ENCODE results near the gene OR2T10.
"Not testable (repeated sequence)": the region's sequence is repeated elsewhere in the genome, so short reads cannot be mapped to it uniquely, and the experiment has no call there.

DNA sequence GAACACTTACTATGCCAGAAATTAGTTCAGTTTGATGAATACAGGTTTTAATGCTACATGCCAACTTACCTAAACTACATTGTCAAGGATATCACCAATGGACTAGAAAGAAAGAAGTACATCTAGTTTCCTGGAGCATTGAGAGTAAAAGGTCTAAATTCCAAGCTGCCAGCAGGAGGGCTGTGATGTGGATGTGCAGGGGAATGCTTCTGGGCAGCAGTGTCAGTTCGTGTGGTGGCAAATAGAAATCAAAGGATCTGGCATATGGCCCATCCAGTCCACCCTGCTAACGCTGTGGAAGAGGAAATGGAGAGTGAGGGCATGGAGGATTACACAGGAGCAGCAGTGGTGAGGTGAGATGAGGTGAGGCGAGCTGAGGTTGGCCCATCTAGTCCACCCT, 47.7 kb upstream of the OR2T10 start, which contains the start of gene OR2T35:
- TF ChIP-seq POLR2AphosphoS5 (IDR thresholded peaks at IDR 0.05; ENCODE audit: low read depth, low read length); TAF1 (IDR thresholded peaks at IDR 0.05; ENCODE audit: borderline replicate concordance, insufficient read depth, low read length): not testable (repeated sequence)

Data from PFSK-1 (cell line).